Measurements from ENCODE around the gene DDX1.
"Not testable (repeated sequence)": the region's sequence is repeated elsewhere in the genome, so short reads cannot be mapped to it uniquely, and the experiment has no call there.

DDX1 gene

DNA sequence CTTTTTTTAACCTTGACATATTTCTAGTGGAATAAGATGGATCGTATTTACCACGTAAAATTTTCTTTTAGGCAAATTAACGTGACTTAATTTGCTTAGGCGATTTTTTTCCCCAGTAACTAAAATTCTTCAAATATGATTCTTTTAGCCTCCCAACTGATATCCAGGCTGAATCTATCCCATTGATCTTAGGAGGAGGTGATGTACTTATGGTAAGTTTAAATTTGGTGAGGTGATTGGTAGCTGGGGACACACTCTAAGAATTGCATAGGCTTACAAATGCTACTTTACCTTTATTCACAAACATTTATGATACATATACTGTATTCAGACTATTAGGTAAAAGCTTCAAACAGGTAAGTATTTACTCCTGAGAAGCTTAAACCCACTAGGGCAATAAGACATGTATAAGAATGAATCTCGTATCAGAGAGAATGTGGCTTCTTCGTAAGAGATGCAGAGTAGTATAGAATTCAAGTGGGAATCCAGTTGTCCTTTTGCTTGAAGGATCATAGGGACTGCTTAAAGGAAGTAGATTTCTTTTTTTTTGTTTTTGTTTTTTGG, 3.8 kb downstream of the DDX1 start:
- DNase-seq (ENCODE audit: low read depth in 2 of 3, low spot score in 2 of 3) = no peak

DNA sequence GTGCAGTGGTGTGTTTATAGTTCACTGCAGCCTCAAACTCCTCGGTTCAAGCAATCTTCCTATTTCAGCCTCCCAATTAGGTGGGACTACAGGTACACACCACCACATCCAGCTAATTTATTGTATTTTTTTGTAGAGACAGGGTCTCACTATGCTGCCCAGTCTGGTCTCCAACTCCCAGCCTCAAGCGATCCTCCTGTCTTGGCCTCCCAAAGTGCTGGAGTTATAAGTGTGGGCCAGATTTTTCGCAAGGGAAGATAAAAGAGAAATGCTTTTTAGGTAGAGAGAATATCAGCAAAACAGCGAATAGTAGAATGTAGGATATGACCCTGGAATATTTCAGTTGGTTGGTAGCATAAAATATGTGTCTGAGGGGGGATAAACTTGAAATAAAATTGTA, 4.3 kb downstream of the DDX1 start:
- no peak for DNase-seq (ENCODE audit: low read depth in 2 of 3, low spot score in 2 of 3)

DNA sequence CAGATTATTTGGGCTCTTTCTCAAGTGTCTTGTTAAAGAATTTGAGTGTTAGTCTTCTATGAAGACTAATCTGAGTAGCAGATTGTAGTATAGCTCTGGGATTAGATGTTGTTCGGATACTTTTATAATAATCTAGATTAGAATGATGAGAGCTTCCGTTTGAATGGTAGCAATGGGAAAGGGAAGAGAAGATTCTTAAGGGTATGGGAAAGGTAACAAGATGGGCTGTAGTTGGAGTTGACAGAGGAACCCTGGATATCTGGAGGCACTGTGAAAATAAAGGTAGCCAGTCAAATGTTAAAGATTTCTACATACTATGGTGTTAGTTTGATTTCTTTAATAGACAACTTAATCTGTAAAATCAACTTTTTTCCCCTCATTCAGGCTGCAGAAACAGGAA, 4.7 kb downstream of the DDX1 start:
- no peak for DNase-seq (ENCODE audit: low read depth in 2 of 3, low spot score in 2 of 3)

DNA sequence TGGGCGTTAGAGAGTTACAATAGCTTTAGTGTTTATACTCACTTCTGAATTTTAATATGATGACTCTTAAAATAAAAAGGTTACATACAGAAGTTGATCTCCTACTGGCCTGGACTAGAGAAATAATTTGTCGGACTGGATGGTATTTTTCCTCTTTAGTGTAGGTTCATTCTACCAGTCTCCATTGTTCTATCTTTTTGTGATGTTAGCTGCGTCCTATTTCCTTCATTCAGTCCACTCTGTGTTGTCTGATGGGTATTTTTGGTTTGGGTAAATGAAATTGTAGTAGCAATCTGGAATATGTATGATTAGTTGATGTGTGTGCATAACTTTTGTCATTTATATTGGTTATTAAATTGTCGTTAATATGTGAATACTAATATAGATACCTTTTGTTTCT, 5.3 kb downstream of the DDX1 start:
- DNase-seq (ENCODE audit: low read depth in 2 of 3, low spot score in 2 of 3) = no peak

DNA sequence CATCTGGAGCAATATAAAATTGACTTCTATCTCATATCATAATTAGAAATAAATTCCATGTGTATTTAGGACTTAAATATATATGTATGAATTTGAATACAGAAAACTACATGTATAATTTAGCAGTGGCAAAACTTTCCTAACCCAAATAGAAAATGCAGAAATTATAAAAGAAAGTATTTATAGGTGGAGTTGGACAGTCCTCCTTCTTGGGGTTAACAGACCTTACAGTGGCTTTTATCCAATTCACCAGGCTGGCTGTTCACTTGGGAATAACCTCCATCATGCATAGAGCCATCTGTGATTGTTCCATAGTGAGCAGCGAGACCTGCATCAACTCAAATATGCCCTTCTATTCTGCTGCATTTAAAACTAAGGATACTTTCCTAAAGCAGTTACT, 8.3 kb downstream of the DDX1 start:
- no peak for DNase-seq (ENCODE audit: low read depth in 2 of 3, low spot score in 2 of 3)

DNA sequence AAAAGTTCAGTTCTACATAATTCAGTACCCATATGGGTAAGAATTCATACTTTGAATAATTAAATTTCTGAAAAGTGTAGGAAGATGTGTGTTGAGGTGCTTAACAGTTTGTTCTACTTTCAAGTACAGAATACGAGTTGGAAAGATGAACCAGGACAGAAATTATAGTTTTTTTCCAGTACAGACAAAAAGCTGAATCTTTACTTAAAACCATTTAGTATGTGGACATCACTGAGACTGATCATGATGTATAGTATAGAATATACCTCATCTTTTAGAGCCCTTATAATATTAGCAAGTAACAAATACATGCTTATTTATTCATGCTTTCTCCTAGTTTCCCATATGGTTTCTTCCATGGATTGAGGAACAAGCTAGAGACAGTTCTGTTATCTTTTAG, 10.0 kb downstream of the DDX1 start:
- no peak for DNase-seq (ENCODE audit: low read depth in 2 of 3, low spot score in 2 of 3)

DNA sequence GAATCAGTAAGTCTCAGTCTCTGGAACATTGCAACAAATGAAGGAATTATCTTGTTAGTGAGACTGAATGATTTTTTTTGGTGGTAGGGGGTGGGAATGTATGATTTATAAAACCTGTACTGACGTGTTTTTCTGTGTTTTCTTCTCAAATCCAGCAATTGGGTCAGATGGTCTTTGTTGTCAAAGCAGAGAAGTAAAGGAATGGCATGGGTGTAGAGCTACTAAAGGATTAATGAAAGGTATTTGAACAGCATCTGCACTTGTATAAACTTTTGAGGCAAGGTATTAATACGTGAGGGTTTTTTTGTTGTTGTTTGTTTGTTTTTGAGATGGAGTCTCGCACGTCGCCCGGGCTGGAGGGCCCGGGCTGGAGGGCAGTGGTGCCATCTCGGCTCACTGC, 10.7 kb downstream of the DDX1 start:
- no peak for DNase-seq (ENCODE audit: low read depth in 2 of 3, low spot score in 2 of 3)

DNA sequence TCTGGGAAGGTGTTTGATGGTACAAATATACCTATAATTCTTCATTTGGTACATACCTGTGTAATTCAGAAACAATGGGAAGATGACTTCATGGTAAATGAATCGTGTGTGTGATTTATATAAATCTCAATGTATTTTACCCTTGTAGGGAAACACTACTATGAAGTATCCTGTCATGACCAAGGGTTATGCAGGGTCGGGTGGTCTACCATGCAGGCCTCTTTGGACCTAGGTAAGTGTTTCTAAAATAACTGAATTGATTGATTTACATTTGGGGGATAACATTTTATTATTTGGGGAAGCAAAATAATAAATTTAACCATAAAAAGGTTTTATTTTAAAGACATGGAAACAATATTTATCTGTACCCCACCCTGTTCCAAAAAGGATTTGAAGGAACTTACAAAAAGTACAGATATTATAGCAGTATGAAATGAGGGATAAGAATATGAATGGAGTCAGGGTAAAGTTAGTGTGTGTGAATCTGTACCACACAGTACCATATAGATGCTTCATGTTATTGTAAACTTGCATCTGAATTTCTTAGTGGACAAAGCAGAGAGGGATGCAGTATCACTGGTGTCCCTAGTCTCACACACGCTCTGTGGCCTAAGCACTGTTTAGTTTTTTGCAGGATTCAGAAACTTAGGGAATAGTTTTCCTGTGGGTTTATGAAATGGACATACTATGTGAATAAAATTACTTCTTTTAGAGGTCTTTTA, 11.5 kb downstream of the DDX1 start:
- no peak for DNase-seq (ENCODE audit: low read depth in 2 of 3, low spot score in 2 of 3)

DNA sequence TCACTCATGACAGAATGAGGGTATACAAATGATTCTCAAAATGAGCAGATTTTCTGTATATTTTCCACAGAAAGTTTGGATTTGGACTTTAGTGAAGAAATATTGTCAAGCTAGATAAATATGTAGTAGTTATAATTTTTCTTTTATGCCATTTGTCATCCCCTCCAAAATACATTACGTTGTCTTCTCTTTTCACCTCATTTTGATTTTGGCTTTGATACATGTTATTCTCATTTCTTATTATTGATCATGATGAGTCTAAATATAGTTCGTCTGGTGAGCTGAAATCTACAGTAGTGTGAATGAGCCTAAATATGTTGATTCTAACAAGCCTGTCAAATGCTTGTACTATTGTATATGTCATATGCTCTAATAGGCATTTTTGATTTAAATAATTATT, 12.3 kb downstream of the DDX1 start:
- no peak for DNase-seq (ENCODE audit: low read depth in 2 of 3, low spot score in 2 of 3)

DNA sequence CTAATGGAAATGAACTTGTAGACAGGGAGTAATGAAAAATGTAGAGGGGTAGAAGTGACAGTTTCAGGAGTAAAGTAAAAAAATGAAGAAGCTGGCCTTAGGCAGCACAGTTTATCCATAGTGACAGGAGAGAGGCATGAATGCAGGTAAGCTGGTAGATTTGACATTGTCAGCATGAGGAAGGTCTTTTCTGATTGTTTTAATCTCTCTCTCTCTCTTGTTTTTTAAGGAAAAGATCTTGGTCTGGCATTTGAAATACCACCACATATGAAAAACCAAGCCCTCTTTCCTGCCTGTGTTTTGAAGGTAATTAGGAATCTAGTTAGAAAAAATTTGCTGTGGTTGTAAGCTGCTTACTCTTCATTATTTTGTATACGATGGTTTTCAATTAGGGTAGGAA, 14.1 kb downstream of the DDX1 start:
- no peak for DNase-seq (ENCODE audit: low read depth in 2 of 3, low spot score in 2 of 3)

DNA sequence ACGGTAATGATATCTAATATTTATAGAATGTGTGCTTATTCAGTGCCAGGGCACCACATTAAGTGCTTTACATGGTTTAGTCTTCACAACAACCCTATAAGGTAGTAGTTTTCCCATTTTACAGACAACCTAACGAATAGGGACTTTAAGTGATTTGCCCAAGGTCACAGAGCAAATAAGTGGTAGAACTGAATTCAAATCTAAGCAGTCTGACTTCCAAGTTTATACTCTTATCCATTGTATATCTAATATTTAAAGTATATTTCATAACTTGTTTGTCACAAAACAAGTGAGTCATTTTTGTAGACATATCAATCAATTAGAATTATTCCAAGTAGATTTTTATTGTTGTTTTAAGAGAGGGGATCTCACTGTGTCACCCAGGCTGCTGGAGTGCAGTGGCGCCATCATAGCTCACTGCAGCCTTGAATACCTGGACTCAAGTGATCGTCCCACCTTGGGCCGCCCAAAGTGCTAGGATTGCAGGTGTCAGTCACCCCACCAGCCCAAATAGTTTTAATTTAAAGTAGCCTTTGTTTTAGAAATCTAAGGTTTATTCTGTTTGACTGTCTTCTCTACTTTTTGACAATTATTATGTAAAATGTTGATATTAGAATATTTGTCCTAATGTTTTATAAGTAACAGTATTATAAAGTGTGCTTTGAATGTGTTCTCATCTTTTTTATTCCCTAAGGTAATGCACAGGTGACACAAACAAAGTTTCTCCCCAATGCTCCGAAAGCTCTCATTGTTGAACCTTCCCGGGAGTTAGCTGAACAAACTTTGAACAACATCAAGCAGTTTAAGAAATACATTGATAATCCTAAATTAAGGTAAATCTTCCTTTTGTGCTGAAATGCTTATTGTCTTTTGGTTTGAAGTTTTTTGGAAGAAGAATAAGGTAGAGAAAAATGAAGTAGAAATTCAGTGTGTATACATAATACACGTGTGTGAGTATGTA, 15.1 kb downstream of the DDX1 start:
- DNase-seq (ENCODE audit: low read depth in 2 of 3, low spot score in 2 of 3) = no peak

DNA sequence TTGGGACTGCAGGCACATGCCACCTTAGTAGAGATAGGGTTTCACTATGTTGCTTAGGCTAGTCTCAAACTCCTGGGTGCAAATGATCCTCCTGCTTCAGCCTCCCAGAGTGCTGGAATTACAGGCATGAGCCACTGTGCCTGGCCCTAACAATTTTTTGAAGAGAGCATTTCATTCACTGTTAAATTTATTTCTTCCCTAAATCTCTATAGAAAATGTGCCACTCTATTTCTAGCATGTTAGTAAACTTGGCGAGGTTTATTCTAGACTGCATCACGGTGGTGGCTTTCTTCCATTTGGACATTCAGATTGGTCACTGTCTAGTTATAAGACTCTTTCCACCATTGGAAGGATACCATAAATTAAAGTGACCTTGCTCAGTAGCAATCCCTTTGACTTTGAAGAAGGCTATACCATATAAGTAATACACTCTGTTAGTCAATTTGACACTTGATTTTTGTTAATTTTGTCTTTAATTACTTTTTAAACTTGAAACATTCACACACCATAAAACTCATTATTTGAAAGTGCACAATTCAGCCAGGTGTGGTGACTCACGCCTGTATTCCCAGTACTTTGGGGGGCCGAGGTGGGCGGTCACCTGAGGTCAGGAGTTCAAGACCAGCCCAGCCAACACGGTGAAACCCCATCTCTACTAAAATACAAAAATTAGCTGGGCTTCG, 16.2 kb downstream of the DDX1 start:
- DNase-seq (ENCODE audit: low read depth in 2 of 3, low spot score in 2 of 3) = no peak

DNA sequence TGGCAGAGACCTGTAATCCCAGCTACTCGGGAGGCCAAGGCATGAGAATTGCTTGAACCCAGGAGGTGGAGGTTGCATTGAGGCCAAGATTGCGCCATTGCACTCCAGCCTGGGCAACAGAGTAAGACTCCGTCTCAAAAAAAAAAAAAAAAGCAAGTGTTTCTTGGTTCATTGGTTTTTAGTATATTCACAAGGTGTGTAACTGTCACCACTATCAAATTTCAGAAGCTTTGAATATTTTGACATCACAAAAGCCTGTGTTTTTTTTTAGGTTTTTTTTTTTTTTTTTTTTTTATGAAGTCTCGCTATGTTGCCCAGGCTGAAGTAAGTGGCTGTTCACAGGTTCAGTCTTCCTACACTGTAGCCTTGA, 16.7 kb downstream of the DDX1 start:
- no peak for DNase-seq (ENCODE audit: low read depth in 2 of 3, low spot score in 2 of 3)

DNA sequence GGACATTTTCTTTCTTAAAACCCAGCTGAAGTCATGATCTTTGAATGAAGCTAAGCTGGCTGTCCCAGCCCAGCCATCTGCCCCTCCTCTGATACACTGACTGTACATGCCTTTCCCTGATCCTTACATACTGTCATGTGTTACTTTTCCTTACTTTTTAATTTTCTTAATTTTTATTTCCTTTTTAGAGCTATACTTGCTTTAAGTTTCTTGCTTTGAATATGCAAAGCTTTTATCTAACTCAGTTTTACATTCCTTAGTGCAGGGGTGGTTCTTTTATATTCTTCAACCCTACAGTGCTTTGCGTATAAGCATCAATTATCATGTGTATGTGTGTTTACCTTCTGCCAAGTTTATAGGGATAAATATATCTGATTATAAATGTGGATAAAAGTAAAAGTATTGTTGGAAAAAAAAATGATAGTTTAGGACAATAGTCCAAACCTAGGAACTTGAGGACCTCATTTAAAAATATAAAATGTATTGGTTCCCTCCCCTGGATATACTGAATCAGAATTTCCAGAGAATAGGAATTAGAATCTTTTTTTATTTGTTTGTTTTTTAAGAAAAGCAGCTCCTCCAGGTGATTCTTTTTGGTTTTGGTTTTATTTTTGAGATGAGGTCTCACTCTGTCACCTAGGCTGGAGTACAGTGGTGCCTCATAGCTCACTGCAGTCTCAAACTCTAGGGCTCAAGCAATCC, 17.8 kb downstream of the DDX1 start:
- DNase-seq (ENCODE audit: low read depth in 2 of 3, low spot score in 2 of 3) = no peak

DNA sequence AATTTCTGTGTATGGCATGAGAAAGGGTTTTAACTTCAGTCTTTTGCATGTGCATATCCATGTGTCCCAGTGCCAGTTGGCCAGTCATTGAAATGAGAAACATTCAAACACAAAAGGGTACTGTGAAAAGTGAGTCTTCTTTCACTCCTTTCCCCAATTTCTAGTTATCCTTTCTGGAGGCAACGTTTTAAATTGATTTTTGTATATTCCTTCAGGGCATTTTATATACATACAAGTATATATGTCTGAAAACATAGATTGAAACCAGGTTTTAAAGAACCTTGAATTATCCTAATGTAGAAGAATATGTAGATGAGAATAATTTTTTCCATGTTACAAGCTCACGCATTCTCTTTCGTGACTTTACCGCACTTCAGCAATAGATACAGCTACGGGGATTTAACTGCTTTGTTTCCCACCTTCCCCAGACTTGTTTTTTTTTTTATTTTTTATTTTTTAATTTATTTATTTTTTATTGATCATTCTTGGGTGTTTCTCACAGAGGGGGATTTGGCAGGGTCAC, 18.8 kb downstream of the DDX1 start:
- no peak for DNase-seq (ENCODE audit: low read depth in 2 of 3, low spot score in 2 of 3)

DNA sequence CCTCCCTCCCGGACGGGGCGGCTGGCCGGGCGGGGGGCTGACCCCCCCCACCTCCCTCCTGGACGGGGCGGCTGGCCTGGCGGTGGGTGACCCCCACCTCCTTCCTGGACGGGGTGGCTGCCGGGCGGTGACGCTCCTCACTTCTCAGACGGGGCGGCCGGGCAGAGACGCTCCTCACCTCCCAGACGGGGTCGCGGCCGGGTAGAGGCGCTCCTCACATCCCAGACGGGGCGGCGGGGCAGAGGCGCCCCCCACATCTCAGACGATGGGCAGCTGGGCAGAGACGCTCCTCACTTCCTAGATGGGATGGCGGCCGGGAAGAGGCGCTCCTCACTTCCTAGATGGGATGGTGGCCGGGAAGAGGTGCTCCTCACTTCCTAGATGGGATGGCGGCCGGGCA, 20.4 kb downstream of the DDX1 start:
- DNase-seq (ENCODE audit: low read depth in 2 of 3, low spot score in 2 of 3) = not testable (repeated sequence)

DNA sequence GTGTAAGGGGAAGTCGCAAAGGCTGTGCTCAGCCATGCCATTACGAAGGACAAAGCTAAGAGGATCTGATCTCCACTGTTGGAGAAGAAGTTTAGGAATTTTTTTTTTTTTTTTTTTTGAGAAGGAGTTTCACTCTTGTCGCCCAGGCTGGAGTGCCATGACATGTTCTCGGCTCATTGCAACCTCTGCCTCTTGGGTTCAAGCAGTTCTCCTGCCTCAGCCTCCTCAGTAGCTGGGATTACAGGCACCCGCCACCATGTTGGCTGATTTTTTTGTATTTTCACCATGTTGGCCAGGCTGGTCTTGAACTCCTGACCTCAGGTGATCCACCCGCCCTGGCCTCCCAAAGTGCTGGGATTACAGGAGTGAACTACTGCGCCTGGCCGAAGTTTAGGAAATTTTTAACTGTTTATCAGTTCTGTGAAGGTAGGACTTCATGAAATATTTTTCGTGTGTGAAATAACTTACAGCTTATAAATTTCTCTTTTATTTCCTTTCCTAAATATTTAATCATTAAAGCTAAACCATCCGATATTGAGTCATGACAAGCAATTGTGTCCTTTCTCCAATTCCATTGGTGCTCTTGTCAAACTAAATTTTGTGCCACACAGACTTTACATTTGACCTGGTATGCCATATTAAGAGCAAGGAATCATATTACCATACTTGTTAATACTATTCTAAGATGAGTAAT, 22.2 kb downstream of the DDX1 start:
- no peak for DNase-seq (ENCODE audit: low read depth in 2 of 3, low spot score in 2 of 3)

DNA sequence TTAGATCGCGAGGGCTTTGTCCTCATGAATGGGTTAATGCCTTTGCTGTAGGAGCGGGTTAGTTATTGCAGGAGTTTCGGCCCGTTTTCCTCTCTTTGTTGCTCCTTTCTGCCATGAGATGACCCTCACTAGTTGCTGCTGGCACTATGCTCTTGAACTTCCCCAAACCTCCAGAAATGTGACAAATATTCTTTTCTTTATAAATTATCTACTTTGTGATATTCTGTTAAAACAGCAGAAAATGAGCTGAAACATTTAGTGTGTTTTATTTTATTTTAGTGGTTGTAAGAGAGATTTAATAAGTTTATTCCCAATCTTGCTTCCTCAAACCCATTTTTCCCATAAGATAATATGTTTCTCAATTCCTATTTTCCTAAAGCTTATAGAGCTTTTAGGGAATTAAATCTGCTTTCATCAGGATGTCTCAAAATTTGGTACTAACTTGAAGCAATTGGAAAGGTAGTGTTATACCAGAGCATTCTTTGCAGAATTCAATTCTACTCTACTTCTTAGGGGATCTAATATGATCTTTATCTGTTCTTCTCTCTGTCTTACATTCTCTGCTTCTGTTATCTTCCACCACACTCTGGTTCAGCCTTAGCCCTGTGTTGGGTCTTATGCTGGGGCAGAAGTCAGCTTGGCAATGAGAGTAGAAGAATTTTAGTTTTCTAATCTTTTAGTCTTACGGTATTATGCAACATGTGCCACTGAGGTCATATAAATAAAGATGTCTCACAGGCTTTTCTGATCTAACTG, 23.1 kb downstream of the DDX1 start:
- DNase-seq (ENCODE audit: low read depth in 2 of 3, low spot score in 2 of 3) = no peak

DNA sequence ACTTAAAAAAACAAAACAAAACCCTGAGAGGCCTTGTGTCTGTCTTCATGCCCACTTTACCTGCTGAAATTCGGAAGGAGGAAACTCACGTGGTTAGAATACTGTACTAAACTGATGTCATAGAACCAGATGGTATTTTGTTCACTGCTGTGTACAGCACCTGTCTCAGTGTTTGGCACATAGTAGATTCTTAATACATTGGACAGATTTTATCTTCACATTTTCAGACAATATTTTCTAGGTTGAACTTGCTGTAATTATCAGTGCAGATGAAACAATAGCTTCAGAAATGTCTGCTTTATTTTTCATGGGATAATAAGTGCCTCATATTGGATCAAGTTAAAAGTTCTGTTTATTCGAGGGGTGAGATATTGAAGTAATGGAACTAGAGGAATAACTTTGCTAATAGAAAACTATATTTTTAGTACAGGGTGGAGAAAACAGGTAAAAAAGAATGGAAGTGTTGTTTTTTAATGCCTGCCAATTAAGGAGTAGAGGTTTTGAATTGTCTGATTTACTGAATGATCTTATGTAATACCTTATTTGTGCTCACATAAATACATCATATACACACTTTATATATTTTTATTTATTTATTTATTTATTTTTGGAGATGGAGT, 23.7 kb downstream of the DDX1 start:
- no peak for DNase-seq (ENCODE audit: low read depth in 2 of 3, low spot score in 2 of 3)
